Spleen (tissue), 11 donors: ENCODE measurements around the gene RSBN1L. TPM values are rescaled to one million over a fixed set of nuclear protein-coding genes. Genes with fewer than 3 reads are reported as not detected.
A peak's percentile ranks its signal among the peaks of the same experiment; 100 is the strongest.

Source experiments
- DNase-seq: peaks from one replicate; pipeline ENCODE4 v3.0.0-alpha.2; 2020
- H3K27ac ChIP-seq, 8 donors: fragments of 200-600 bp; sonication (generic) in 7 of 8; 1 replicate in 4 of 8; 2 replicates in 4 of 8; pipeline versions ENCODE4 v1.5.0 to v1.8.0; 2016 to 2021; ENCODE audit warnings: inconsistent platforms in 4 of 8, mild to moderate bottlenecking in 4 of 8, moderate library complexity in 1 of 8
- H3K27me3 ChIP-seq, 7 donors: fragments of 200-600 bp; sonication (generic) in 6 of 7; replicated peaks in 1 of 7; 1 replicate in 4 of 7; 2 replicates in 3 of 7; pipeline versions ENCODE4 v1.5.0 to v1.8.0; 2016 to 2021; ENCODE audit warnings: inconsistent platforms in 3 of 7, mild to moderate bottlenecking in 1 of 7
- H3K36me3 ChIP-seq, 6 donors: fragments of 200-600 bp; sonication (generic) in 5 of 6; 1 replicate in 4 of 6; 2 replicates in 2 of 6; pipeline versions ENCODE4 v1.5.0 to v1.8.0; 2016 to 2021; ENCODE audit warnings: inconsistent platforms in 2 of 6
- H3K4me1 ChIP-seq, 6 donors: fragments of 200-600 bp; sonication (generic) in 5 of 6; 1 replicate in 3 of 6; 2 replicates in 3 of 6; pipeline versions ENCODE4 v1.5.0 to v1.8.0; 2016 to 2021; ENCODE audit warnings: inconsistent platforms in 3 of 6
- H3K4me3 ChIP-seq, 8 donors: fragments of 200-600 bp; sonication (generic) in 7 of 8; 1 replicate in 4 of 8; 2 replicates in 4 of 8; pipeline versions ENCODE4 v1.5.0 to v1.8.0; 2016 to 2021; ENCODE audit warnings: inconsistent platforms in 4 of 8, mild to moderate bottlenecking in 4 of 8, moderate library complexity in 2 of 8
- H3K9me3 ChIP-seq, 8 donors: fragments of 200-600 bp; sonication (generic) in 7 of 8; 1 replicate in 4 of 8; 2 replicates in 4 of 8; pipeline versions ENCODE4 v1.5.0 to v1.8.0; 2016 to 2021; ENCODE audit warnings: inconsistent platforms in 4 of 8
- CTCF ChIP-seq, 11 experiments: fragments of 200-600 bp in 7 of 11; fragments of 450-650 bp in 4 of 11; sonication (generic) in 4 of 11; IDR thresholded peaks in 8 of 11; conservative IDR thresholded peaks in 3 of 11; 1 replicate in 7 of 11; 2 replicates in 4 of 11; pipeline versions ENCODE4 v1.4.0 to v1.8.0; 2016 to 2021; ENCODE audit warnings: antibody characterized with exemption in 11 of 11, inconsistent platforms in 4 of 11, mild to moderate bottlenecking in 1 of 11
- POLR2A ChIP-seq, 3 donors: fragments of 450-650 bp; IDR thresholded peaks; one replicate each; pipeline ENCODE4 v1.5.1; 2017; ENCODE audit warnings: antibody characterized with exemption in 3 of 3, mild to moderate bottlenecking in 1 of 3
- POLR2AphosphoS5 ChIP-seq, 3 donors: sonication (generic); formaldehyde crosslinking; IDR thresholded peaks; one replicate each; pipeline ENCODE4 v1.5.1; 2017; ENCODE audit warnings: antibody characterized with exemption in 3 of 3
- WGBS, 5 donors: extraction: QIAGEN DNeasy Blood & Tissue Kit in 3 of 5; methylation state at CpG; one replicate each; pipeline versions ENCODE4 v1.1.5 to v1.1.7; 2013 to 2018; 5-methylcytosine and 5-hydroxymethylcytosine counted together
- intact Hi-C: fragments of 100-400 bp; cut with DNase I; formaldehyde crosslinking; loops from one replicate; pipeline ENCODE4 v1.15.0; 2023; ENCODE audit warnings: low total_unique reads
- polyA plus RNA-seq, 3 donors: library from polyadenylated mRNA; stranded (reverse); fragments of 200-250 nt; gene quantifications; one replicate each; pipeline ENCODE4 v1.2.1, GENCODE V29; 2013
- total RNA-seq, 7 donors: library from RNA; depleted of rRNA in 3 of 7; stranded (reverse); fragments of >200 nt in 3 of 7; fragmentation: NEBNext Ultra II Directional in 4 of 7; extraction: Animal tissue kit (Norgen Biotek cat#: 25700) in 4 of 7; gene quantifications; one replicate each; pipeline versions ENCODE4 v1.1.0 to v1.2.1, GENCODE V29; 2016 to 2021
- donor health status: healthy with polysubstance abuse.
- donor health status: DM: no; HTN: no; CAD: no; lungs with moderate emphysema.
- donor health status: DM: no; HTN: no; CAD: no.
- donor health status: Bipolar disorder and iron deficiency.
- donor health status: healthy.
- donor health status: DM: no; HTN: no; CAD: no.
- donor health status: DM: yes; HTN: yes; CAD: no.

Gene RSBN1L
- total and polyA plus RNA-seq, 10 donors: 9.4 to 32.5 (median 27.5) TPM

- Histone ChIP-seq H3K27me3 (no peaks in the 10 kb centered on the region), H3K4me3 (no peak overlapping the region), H3K27ac (peak overlapping the region in 3 of 8 donors; percentile 22 to 52 (median 30)), H3K36me3 (peaks cover 0 to 50% (median 3%) of the 10 kb centered on the region in 6 donors), H3K4me1 (peaks cover 0 to 49% (median 11%) of the 10 kb centered on the region in 6 donors), H3K9me3 (no peaks in the 10 kb centered on the region)
- WGBS, 5 donors: 24 to 46% (median 32%) methylated on average over 2 of the region's 2 CpGs
- intact Hi-C loops: loop anchor here (10.0 kb wide), 1 partner anchor 57 kb away; the partner anchor contains the start of gene RSBN1L
- no peak for DNase-seq
- TF ChIP-seq POLR2A (IDR thresholded peaks at IDR 0.05) (no peak), CTCF (IDR thresholded peaks at IDR 0.05 in 8 of 11, conservative IDR thresholded peaks at IDR 0.05 in 3 of 11) (no peak), POLR2AphosphoS5 (IDR thresholded peaks at IDR 0.05) (peak in 1 of 3 donors; percentile 23)
These were observed 55.8 kb downstream of the RSBN1L start for GRCh38 chr7:77752016-77752415.

- H3K36me3 ChIP-seq: peaks cover 0 to 50% (median 3%) of the 10 kb centered on the region in 6 donors
- no peaks in the 10 kb centered on the region for H3K9me3 ChIP-seq
- no peak for TF ChIP-seq CTCF (IDR thresholded peaks at IDR 0.05 in 8 of 11, conservative IDR thresholded peaks at IDR 0.05 in 3 of 11)
- no peak for TF ChIP-seq POLR2A (IDR thresholded peaks at IDR 0.05)
- TF ChIP-seq POLR2AphosphoS5 (IDR thresholded peaks at IDR 0.05): no peak
- intact Hi-C loops: loop anchor here (10.0 kb wide), 1 partner anchor 58 kb away; the partner anchor contains the start of gene RSBN1L
- H3K4me1 ChIP-seq: peaks cover 0 to 57% (median 19%) of the 10 kb centered on the region in 6 donors
- no peak overlapping the region for H3K4me3 ChIP-seq
- WGBS, 5 donors: 30 to 54% (median 45%) methylated on average over 1 of the region's 1 CpG
- no peak overlapping the region for H3K27ac ChIP-seq
- H3K27me3 ChIP-seq: no peaks in the 10 kb centered on the region
- no peak for DNase-seq
These were observed 56.9 kb downstream of the RSBN1L start for GRCh38 chr7:77753173-77753572.

DNA sequence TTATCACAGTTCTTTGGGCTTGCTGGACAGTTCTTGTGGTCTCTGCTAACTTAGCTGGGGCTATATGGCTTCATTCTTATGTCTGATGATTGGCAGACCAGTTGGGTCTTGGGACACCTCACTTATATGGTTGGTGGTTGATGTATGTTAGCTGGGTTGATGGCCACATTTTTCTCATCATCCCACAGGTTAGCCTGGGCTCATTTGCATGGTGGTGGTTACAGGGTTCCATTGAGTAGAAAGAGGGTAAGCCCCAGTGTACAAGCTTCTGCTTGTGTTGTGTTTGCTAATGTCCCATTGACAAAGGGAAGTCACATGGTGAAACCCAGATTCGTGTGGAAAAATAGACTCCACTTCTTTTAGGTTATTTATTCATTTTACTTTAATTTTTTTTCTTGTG lies 61.3 kb downstream of the RSBN1L start:
- whole genome bisulfite sequencing, 5 donors: 4 to 14% (median 11%) methylated on average over 1 of the region's 1 CpG
- peak; percentile 15 for DNase-seq

More for the DNA sequence above, 61.3 kb downstream of the RSBN1L start:
- no peaks in the 10 kb centered on the region for H3K9me3 ChIP-seq
- H3K4me3 ChIP-seq: no peak overlapping the region
- H3K27me3 ChIP-seq: no peaks in the 10 kb centered on the region
- peaks cover 13 to 84% (median 41%) of the 10 kb centered on the region in 6 donors for H3K4me1 ChIP-seq
- H3K27ac ChIP-seq: peak overlapping the region in 2 of 8 donors; percentile 14 to 15
- peaks cover 0 to 14% (median 0%) of the 10 kb centered on the region in 6 donors for H3K36me3 ChIP-seq
- intact Hi-C loops: loop anchor here (5.0 to 10.0 kb wide), 2 partner anchors 63 to 105 kb away; partner anchors contain the start of gene RSBN1L
- TF ChIP-seq CTCF (IDR thresholded peaks at IDR 0.05 in 8 of 11, conservative IDR thresholded peaks at IDR 0.05 in 3 of 11): no peak
- TF ChIP-seq POLR2AphosphoS5 (IDR thresholded peaks at IDR 0.05): no peak
- TF ChIP-seq POLR2A (IDR thresholded peaks at IDR 0.05): no peak
